K562 (cell line): ENCODE data around the gene MYO3B. TPM values are rescaled to one million over a fixed set of nuclear protein-coding genes. Genes with fewer than 3 reads are reported as not detected.
A peak's percentile ranks its signal among the peaks of the same experiment; 100 is the strongest.

ENCODE experiments used
- ATAC-seq: fragments of 200-7000 bp; cut with Tn5 transposase; 3 replicates; pipeline ENCODE4 v1.9.1; 2020; ENCODE audit warnings: moderate library complexity
- BruUV-seq: library from RNA; stranded (reverse); fragments of 400-500 nt; replicated peaks from 2 replicates; lab custom pipeline; 2021; lab: Mats Ljungman, UMichigan
- CTCF ChIA-PET: fragments of 300-600 bp; formaldehyde crosslinking; extraction: SDS; loops from one replicate; lab custom pipeline; 2021; ENCODE audit warnings: low intra/inter-chr PET ratio; lab: Yijun Ruan, JAX
- POLR2A ChIA-PET: fragments of 300-600, 350-650 bp; sonication (Branson Sonifier 250); formaldehyde crosslinking; extraction: SDS; loops from one replicate; lab custom pipeline; 2021; ENCODE audit warnings: antibody characterized with exemption, inconsistent platforms; lab: Yijun Ruan, JAX
- DNase-seq, 4 experiments: peaks; one replicate each; pipeline versions ENCODE4 v3.0.0 to v3.0.0-alpha.2; 2011 to 2018; ENCODE audit warnings: low spot score in 3 of 4, mixed read lengths in 3 of 4; ENCODE audit errors: extremely low read depth in 1 of 4
- FAIRE-seq: peaks from 2 replicates; lab custom pipeline; 2011; peaks lifted over from hg19 to GRCh38; lab: Jason Lieb, UNC
- H2AFZ ChIP-seq: 2 replicates; pipeline ENCODE4 v1.6.0; 2011; ENCODE audit warnings: low read depth, low read length, control low read depth, inconsistent platforms
- H3K27ac ChIP-seq: fragments of 200-600 bp; 3 replicates; pipeline ENCODE4 v1.8.0; 2011; ENCODE audit warnings: low read depth, mild to moderate bottlenecking, control low read depth, inconsistent platforms, low read length, moderate library complexity, mixed read lengths; ENCODE audit errors: extremely low read depth
- H3K27me3 ChIP-seq, 2 experiments: fragments of 300-600 bp in 1 of 2; 2 replicates in 1 of 2; 3 replicates in 1 of 2; pipeline versions ENCODE4 v1.6.0 to v1.8.0; 2011; ENCODE audit warnings: inconsistent platforms in 2 of 2, low read length in 2 of 2, mild to moderate bottlenecking in 1 of 2, mixed read lengths in 1 of 2, moderate library complexity in 1 of 2; ENCODE audit not compliant: control insufficient read depth in 2 of 2, insufficient read depth in 2 of 2
- H3K36me3 ChIP-seq: fragments of 300-600 bp; 3 replicates; pipeline ENCODE4 v1.8.0; 2011; ENCODE audit warnings: mild to moderate bottlenecking, low read length, inconsistent platforms; ENCODE audit not compliant: control insufficient read depth, insufficient read depth
- H3K4me1 ChIP-seq, 2 experiments: fragments of 200-600 bp in 1 of 2; replicated peaks in 1 of 2; 2 replicates in 1 of 2; 3 replicates in 1 of 2; pipeline versions ENCODE4 v1.5.1 to v1.8.0; 2011; ENCODE audit warnings: inconsistent platforms in 2 of 2, low read length in 2 of 2, mild to moderate bottlenecking in 1 of 2, mixed read lengths in 1 of 2, moderate library complexity in 1 of 2; ENCODE audit not compliant: control insufficient read depth in 2 of 2, insufficient read depth in 2 of 2
- H3K4me2 ChIP-seq: 2 replicates; pipeline ENCODE4 v1.6.1; 2011; ENCODE audit warnings: low read length, control low read depth, inconsistent platforms, mixed read lengths; ENCODE audit not compliant: insufficient read depth
- H3K4me3 ChIP-seq: fragments of 200-600 bp; sonication (generic), shearing (Covaris generic); 2 replicates; pipeline ENCODE4 v1.5.1; 2016; ENCODE audit warnings: control low read depth, inconsistent platforms
- H3K79me2 ChIP-seq: fragments of 200-600 bp; 3 replicates; pipeline ENCODE4 v1.8.0; 2011; ENCODE audit warnings: low read length, inconsistent platforms; ENCODE audit not compliant: control insufficient read depth, insufficient read depth
- H3K9ac ChIP-seq, 2 experiments: 2 replicates each; pipeline versions ENCODE4 v1.6.0 to v1.6.1; 2011; ENCODE audit warnings: low read depth in 2 of 2, low read length in 2 of 2, control low read depth in 1 of 2, inconsistent platforms in 1 of 2, mild to moderate bottlenecking in 1 of 2, mixed read lengths in 1 of 2; ENCODE audit not compliant: insufficient read depth in 1 of 2
- H3K9me1 ChIP-seq: one replicate; pipeline ENCODE4 v1.6.0; 2011; ENCODE audit warnings: inconsistent platforms, mild to moderate bottlenecking, low read length, moderate library complexity; ENCODE audit not compliant: control insufficient read depth, insufficient read depth
- H3K9me3 ChIP-seq: replicated peaks from 2 replicates; pipeline ENCODE4 v1.5.1; 2011; ENCODE audit warnings: low read depth, low read length, inconsistent platforms; ENCODE audit not compliant: control insufficient read depth, insufficient read depth
- H4K20me1 ChIP-seq: replicated peaks from 2 replicates; pipeline ENCODE4 v1.6.1; 2011; ENCODE audit warnings: low read length, inconsistent platforms, mixed read lengths; ENCODE audit not compliant: control insufficient read depth, insufficient read depth
- DNMT1 ChIP-seq: fragments of 450-650 bp; IDR thresholded peaks from 2 replicates; pipeline ENCODE4 v1.6.1; 2016; ENCODE audit warnings: antibody characterized with exemption, mild to moderate bottlenecking
- MIER1 ChIP-seq: fragments of 450-650 bp; IDR thresholded peaks from 2 replicates; pipeline ENCODE4 v1.6.1; 2016; ENCODE audit warnings: antibody characterized with exemption, mild to moderate bottlenecking, low read depth
- SPI1 ChIP-seq: IDR thresholded peaks from 2 replicates; pipeline ENCODE4 v1.6.1; 2011; ENCODE audit warnings: low read depth, low read length, control low read depth, borderline replicate concordance
- VEZF1 ChIP-seq: fragments of 200-800 bp; sonication (Bioruptor generic); IDR thresholded peaks from 2 replicates; pipeline ENCODE4 v1.6.1; 2017; ENCODE audit warnings: missing genetic modification characterization, missing compliant biosample characterization
- ZBTB34 ChIP-seq: fragments of 250-450 bp; sonication (Bioruptor Pico); IDR thresholded peaks from 2 replicates; pipeline ENCODE4 v1.8.0; 2021; ENCODE audit warnings: mild to moderate bottlenecking, moderate library complexity
- ZNF263 ChIP-seq: sonication (generic); formaldehyde crosslinking; IDR thresholded peaks from 2 replicates; pipeline ENCODE4 v1.8.0; 2022; ENCODE audit warnings: mild to moderate bottlenecking, missing genetic modification reagents, borderline replicate concordance
- ZNF583 ChIP-seq: fragments of 250-450 bp; sonication (Bioruptor Pico); IDR thresholded peaks from 2 replicates; pipeline ENCODE4 v1.4.0; 2020
- ZZZ3 ChIP-seq: fragments of 450-650 bp; IDR thresholded peaks from 2 replicates; pipeline ENCODE4 v1.6.1; 2016; ENCODE audit warnings: antibody characterized with exemption, mild to moderate bottlenecking, moderate library complexity
- WGBS: fragments of 100-300 bp; shearing (Covaris generic); methylation state at CpG from one replicate; pipeline ENCODE4 v1.1.6; 2016; ENCODE audit warnings: low coverage, mixed read lengths; ENCODE audit not compliant: insufficient coverage; ENCODE audit errors: missing lambda C conversion rate; 5-methylcytosine and 5-hydroxymethylcytosine counted together
- in situ Hi-C: fragments of 300-500 bp; cut with MboI; formaldehyde crosslinking; loops from 4 replicates; pipeline ENCODE4 v1.15.0; 2018; ENCODE audit warnings: inconsistent platforms, mixed read lengths
- intact Hi-C: fragments of 100-400 bp; cut with micrococcal nuclease; formaldehyde crosslinking; loops from 2 replicates; pipeline ENCODE4 v1.14.2; 2022
- polyA plus RNA-seq, 8 experiments: library from polyadenylated mRNA; depleted of rRNA in 4 of 8; stranded (reverse) in 5 of 8; unstranded in 3 of 8; fragments of >200 nt; fragmentation: Nextera tagmentation in 2 of 8; fragmentation: Illumina TruSeq in 1 of 8; extraction: Ambion mirVana in 2 of 8; extraction: Trizol in 1 of 8; gene quantifications; 2 replicates each; pipeline versions ENCODE4 v1.2.1 to v1.2.3, GENCODE V29; 2011 to 2014; ENCODE audit warnings: inconsistent platforms in 1 of 8, missing spikeins in 1 of 8
- small RNA-seq: library from RNA; depleted of rRNA; stranded (forward); fragments of <200 nt; gene quantifications from one replicate; pipeline ENCODE3, GENCODE V24; 2014
- total RNA-seq, 7 experiments: library from RNA; depleted of rRNA in 6 of 7; stranded (reverse); fragments of >200 nt in 6 of 7; fragmentation: Illumina TruSeq in 2 of 7; extraction: Trizol in 2 of 7; gene quantifications; 2 replicates each; pipeline versions ENCODE4 v1.2.1 to v1.2.3, GENCODE V29; 2011 to 2021; ENCODE audit warnings: low replicate concordance in 1 of 7

Gene MYO3B
- total and polyA plus RNA-seq, 9 of the 15 experiments (the other 6 are each of a cell fraction or from before 2014, with no cell fraction given): 2.7 to 6.5 (median 3.6) TPM

GRCh38 chr2:170703776-170704476 lies 526.0 kb downstream of the MYO3B start:
- FAIRE-seq: no peak
- Histone ChIP-seq H3K4me3 (no peak overlapping the region), H3K36me3 (no peaks in the 10 kb centered on the region), H3K9ac (no peak overlapping the region), H3K27me3 (no peaks in the 10 kb centered on the region), H3K4me1 (peaks cover 8 to 10% of the 10 kb centered on the region in 2 experiments; a peak in 4 of 5 replicates), H3K9me1 (no peaks in the 10 kb centered on the region), H3K9me3 (no peaks in the 10 kb centered on the region), H4K20me1 (no peaks in the 10 kb centered on the region), H2AFZ (no peak overlapping the region), H3K4me2 (no peak overlapping the region), H3K27ac (no peak overlapping the region), H3K79me2 (no peaks in the 10 kb centered on the region)
- 41% methylated on average over 4 of the region's 4 CpGs for WGBS
- no peak for ATAC-seq
- in situ Hi-C loops: no loop called here
- no peak for DNase-seq
- no peak for TF ChIP-seq VEZF1
- no peak for TF ChIP-seq MIER1
- no peak for TF ChIP-seq DNMT1
- peak; percentile 67; the same call in 1 of the 2 replicates for TF ChIP-seq SPI1
- TF ChIP-seq ZNF263 (CRISPR knock-in tag): no peak
- TF ChIP-seq ZNF583: no peak
- no peak for TF ChIP-seq ZZZ3
- TF ChIP-seq ZBTB34 (CRISPR knock-in tag): no peak
- ChIA-PET POLR2A (interaction anchor here (0.7 kb wide), 1 partner anchor 7 kb away, joined by 3 read pairs; no protein-coding TSS in a partner anchor), CTCF (no interaction called here)
- intact Hi-C loops: no loop called here
- no TSS peak for BruUV-seq

Small RNAs within 50 kb of the gene (small RNA-seq; reads per million reads assigned to genes)
- not detected for gene RF02271
